HG02642 (cell line): ENCODE measurements around the gene PRSS37.
A peak's percentile ranks its signal among the peaks of the same experiment; 100 is the strongest.
"Not testable (repeated sequence)": the region's sequence is repeated elsewhere in the genome, so short reads cannot be mapped to it uniquely, and the experiment has no call there.

ENCODE experiments used
- ATAC-seq: cut with Tn5 transposase; IDR thresholded peaks from one replicate; pipeline ENCODE4 v1.9.1; 2021; ENCODE audit warnings: mild to moderate bottlenecking; ENCODE audit not compliant: unreplicated experiment, poor library complexity

PRSS37 gene

GRCh38 chr7:141841385-141841784, at the start of gene PRSS37:
Gene PRSS37 (minus strand): TSS chr7:141841485. CDS start chr7:141841049, 436 bp downstream.
- no peak for ATAC-seq

- no peak for ATAC-seq
These were observed 48.0 kb upstream of the PRSS37 start for GRCh38 chr7:141889321-141889720.

GRCh38 chr7:141884539-141885225, 43.4 kb upstream of the PRSS37 start:
- peak; percentile 64 for ATAC-seq

GRCh38 chr7:141880960-141881359, 39.7 kb upstream of the PRSS37 start:
- ATAC-seq = no peak

GRCh38 chr7:141877365-141877764, 36.1 kb upstream of the PRSS37 start:
- no peak for ATAC-seq

GRCh38 chr7:141876371-141876770, 35.1 kb upstream of the PRSS37 start:
- ATAC-seq = no peak

GRCh38 chr7:141875453-141875852, 34.2 kb upstream of the PRSS37 start:
- no peak for ATAC-seq

- no peak for ATAC-seq
These were observed 33.5 kb upstream of the PRSS37 start for GRCh38 chr7:141874787-141875186.

- ATAC-seq = no peak
These were observed 31.6 kb upstream of the PRSS37 start for GRCh38 chr7:141872931-141873330.

- ATAC-seq = no peak
These were observed 25.7 kb upstream of the PRSS37 start for GRCh38 chr7:141866974-141867373.

GRCh38 chr7:141864765-141865447, 23.6 kb upstream of the PRSS37 start:
- no peak for ATAC-seq

- ATAC-seq = no peak
These were observed 18.9 kb upstream of the PRSS37 start for GRCh38 chr7:141860207-141860606.

GRCh38 chr7:141847996-141848395, 6.7 kb upstream of the PRSS37 start:
- no peak for ATAC-seq

GRCh38 chr7:141844256-141844655, 3.0 kb upstream of the PRSS37 start:
- no peak for ATAC-seq

GRCh38 chr7:141842904-141843303, 1.6 kb upstream of the PRSS37 start:
- ATAC-seq = no peak

GRCh38 chr7:141840708-141841107, 577 bp downstream of the PRSS37 start:
- ATAC-seq = no peak

- no peak for ATAC-seq
These were observed 2.0 kb downstream of the PRSS37 start for GRCh38 chr7:141839256-141839655.

GRCh38 chr7:141838581-141838980, 2.7 kb downstream of the PRSS37 start:
- no peak for ATAC-seq

- no peak for ATAC-seq
These were observed 3.6 kb downstream of the PRSS37 start for GRCh38 chr7:141837683-141838082.

- not testable (repeated sequence) for ATAC-seq
These were observed 18.9 kb downstream of the PRSS37 start for GRCh38 chr7:141822432-141822831.

- no peak for ATAC-seq
These were observed 21.2 kb downstream of the PRSS37 start for GRCh38 chr7:141820067-141820466.

GRCh38 chr7:141792526-141792925, 48.8 kb downstream of the PRSS37 start:
- ATAC-seq = no peak
